HepG2 (cell line): ENCODE results near the gene SLC4A2. TPM values are rescaled to one million over a fixed set of nuclear protein-coding genes. Genes with fewer than 3 reads are reported as not detected.

Experiments used
- ATAC-seq: fragments of 200-7000 bp; cut with Tn5 transposase; 3 replicates; pipeline ENCODE4 v1.9.1; 2020; ENCODE audit warnings: mild to moderate bottlenecking, moderate library complexity
- BruUV-seq: library from RNA; stranded (reverse); fragments of 400-500 nt; replicated peaks from 2 replicates; lab custom pipeline; 2021; lab: Mats Ljungman, UMichigan
- CTCF ChIA-PET: fragments of 300-600 bp; formaldehyde crosslinking; extraction: SDS; loops from one replicate; lab custom pipeline; 2021; ENCODE audit warnings: low total read pairs, inconsistent platforms, low intra/inter-chr PET ratio; lab: Yijun Ruan, JAX
- POLR2A ChIA-PET: fragments of 350-600 bp; sonication (Branson Sonifier 250); formaldehyde crosslinking; loops from one replicate; lab custom pipeline; 2020; ENCODE audit warnings: antibody characterized with exemption, inconsistent platforms; lab: Yijun Ruan, JAX
- DNase-seq: peaks from one replicate; pipeline ENCODE4 v3.0.0-alpha.2; 2015; ENCODE audit warnings: low spot score
- FAIRE-seq: peaks from 3 replicates; lab custom pipeline; 2011; peaks lifted over from hg19 to GRCh38; lab: Jason Lieb, UNC
- H2AFZ ChIP-seq: one replicate; pipeline ENCODE4 v1.6.1; 2011; ENCODE audit warnings: low read length, inconsistent platforms
- H3K27ac ChIP-seq: fragments of 300-600 bp; 3 replicates; pipeline ENCODE4 v1.8.0; 2011; ENCODE audit warnings: mixed run types, mild to moderate bottlenecking, mixed read lengths, low read length, inconsistent platforms; ENCODE audit not compliant: insufficient read depth; ENCODE audit errors: extremely low read length
- H3K27me3 ChIP-seq, 2 experiments: fragments of 200-600 bp in 1 of 2; 2 replicates in 1 of 2; 3 replicates in 1 of 2; pipeline versions ENCODE4 v1.6.0 to v1.8.0; 2011; ENCODE audit warnings: low read length in 2 of 2, mild to moderate bottlenecking in 2 of 2, moderate library complexity in 2 of 2, inconsistent platforms in 1 of 2; ENCODE audit not compliant: insufficient read depth in 2 of 2, control insufficient read depth in 1 of 2
- H3K36me3 ChIP-seq, 2 experiments: fragments of 200-600 bp in 1 of 2; replicated peaks in 1 of 2; 2 replicates in 1 of 2; 3 replicates in 1 of 2; pipeline versions ENCODE4 v1.5.1 to v1.8.0; 2011; ENCODE audit warnings: low read length in 2 of 2, inconsistent platforms in 1 of 2; ENCODE audit not compliant: insufficient read depth in 2 of 2, control insufficient read depth in 1 of 2
- H3K4me1 ChIP-seq: 2 replicates; pipeline ENCODE4 v1.5.1; 2012; ENCODE audit warnings: low read length, inconsistent platforms; ENCODE audit not compliant: insufficient read depth
- H3K4me2 ChIP-seq: 2 replicates; pipeline ENCODE4 v1.6.0; 2011; ENCODE audit warnings: low read depth, low read length, inconsistent platforms
- H3K4me3 ChIP-seq, 3 experiments: fragments of 200-600 bp in 1 of 3; sonication (generic), shearing (Covaris generic) in 1 of 3; replicated peaks in 1 of 3; 2 replicates each; pipeline ENCODE4 v1.5.1; 2011 to 2016; ENCODE audit warnings: low read length in 3 of 3, inconsistent platforms in 2 of 3, low read depth in 2 of 3, mild to moderate bottlenecking in 2 of 3, control low read depth in 1 of 3, mixed read lengths in 1 of 3; ENCODE audit not compliant: insufficient read depth in 1 of 3
- H3K79me2 ChIP-seq: one replicate; pipeline ENCODE4 v1.6.1; 2011; ENCODE audit warnings: low read length, inconsistent platforms; ENCODE audit not compliant: insufficient read depth
- H3K9ac ChIP-seq: 2 replicates; pipeline ENCODE4 v1.6.0; 2011; ENCODE audit warnings: mild to moderate bottlenecking, low read depth, low read length, inconsistent platforms; ENCODE audit not compliant: insufficient read depth
- H3K9me3 ChIP-seq: 2 replicates; pipeline ENCODE4 v1.5.1; 2012; ENCODE audit warnings: mild to moderate bottlenecking, low read length
- H4K20me1 ChIP-seq: 2 replicates; pipeline ENCODE4 v1.6.0; 2011; ENCODE audit warnings: inconsistent platforms, mild to moderate bottlenecking, low read length, moderate library complexity; ENCODE audit not compliant: insufficient read depth
- CREB3 ChIP-seq: sonication (generic); formaldehyde crosslinking; IDR thresholded peaks from 2 replicates; pipeline ENCODE4 v1.5.0; 2020; ENCODE audit warnings: missing genetic modification reagents
- FOXM1 ChIP-seq: sonication (generic); formaldehyde crosslinking; IDR thresholded peaks from 2 replicates; pipeline ENCODE4 v1.5.0; 2020; ENCODE audit warnings: missing genetic modification reagents
- HNF1B ChIP-seq: sonication (generic); formaldehyde crosslinking; IDR thresholded peaks from 2 replicates; pipeline ENCODE4 v1.5.1; 2020; ENCODE audit warnings: mild to moderate bottlenecking, moderate library complexity, missing genetic modification reagents
- HOXD1 ChIP-seq: sonication (generic); formaldehyde crosslinking; IDR thresholded peaks from 2 replicates; pipeline ENCODE4 v1.5.0; 2020; ENCODE audit warnings: missing genetic modification reagents
- NFATC3 ChIP-seq: sonication (generic); formaldehyde crosslinking; IDR thresholded peaks from 2 replicates; pipeline ENCODE4 v1.5.1; 2020; ENCODE audit warnings: mild to moderate bottlenecking, missing genetic modification reagents
- NFE2L1 ChIP-seq: sonication (generic); formaldehyde crosslinking; IDR thresholded peaks from 2 replicates; pipeline ENCODE4 v1.4.0; 2020; ENCODE audit warnings: missing genetic modification reagents, mild to moderate bottlenecking, borderline replicate concordance
- NR2F2 ChIP-seq: IDR thresholded peaks from 2 replicates; pipeline ENCODE4 v1.6.1; 2012; ENCODE audit warnings: low read depth, inconsistent platforms, borderline replicate concordance
- THAP7 ChIP-seq: sonication (generic); formaldehyde crosslinking; IDR thresholded peaks from 2 replicates; pipeline ENCODE4 v1.8.1; 2023; ENCODE audit warnings: mild to moderate bottlenecking, missing genetic modification reagents
- ZNF678 ChIP-seq: sonication (generic); formaldehyde crosslinking; IDR thresholded peaks from 2 replicates; pipeline ENCODE4 v1.4.0; 2020; ENCODE audit warnings: mild to moderate bottlenecking, missing genetic modification reagents
- ZNF687 ChIP-seq: sonication (generic); formaldehyde crosslinking; IDR thresholded peaks from 2 replicates; pipeline ENCODE4 v1.5.1; 2020; ENCODE audit warnings: mild to moderate bottlenecking, missing genetic modification reagents, moderate library complexity
- ZSCAN5A ChIP-seq: sonication (generic); formaldehyde crosslinking; IDR thresholded peaks from 2 replicates; pipeline ENCODE4 v1.8.0; 2022; ENCODE audit warnings: mild to moderate bottlenecking, missing genetic modification reagents, borderline replicate concordance
- WGBS: methylation state at CpG from one replicate; pipeline ENCODE4 v1.1.6; 2017; ENCODE audit warnings: low lambda C conversion rate; 5-methylcytosine and 5-hydroxymethylcytosine counted together
- in situ Hi-C: cut with HindIII; loops from 2 replicates; pipeline ENCODE4 v1.10.0; 2017; ENCODE audit warnings: low pct_unique_long_range_greater_than_20kb; ENCODE audit not compliant: extremely low pct_ligation_motif_present
- intact Hi-C: fragments of 100-400 bp; cut with micrococcal nuclease; formaldehyde crosslinking; loops from one replicate; pipeline ENCODE4 v1.10.0; 2022; ENCODE audit not compliant: unreplicated experiment
- polyA plus RNA-seq, 8 experiments: library from polyadenylated mRNA; depleted of rRNA in 3 of 8; stranded (reverse) in 7 of 8; unstranded in 1 of 8; fragments of >200 nt; fragmentation: Illumina TruSeq in 4 of 8; extraction: Trizol in 4 of 8; gene quantifications; 2 replicates each; pipeline versions ENCODE4 v1.2.1 to v1.2.3, GENCODE V29; 2011 to 2016; ENCODE audit warnings: low read depth in 4 of 8, missing spikeins in 1 of 8, mixed read lengths in 1 of 8; ENCODE audit not compliant: insufficient read depth in 1 of 8
- total RNA-seq, 5 experiments: library from RNA; depleted of rRNA; stranded (reverse); fragments of >200 nt; fragmentation: Illumina TruSeq; extraction: Trizol; gene quantifications; 2 replicates each; pipeline ENCODE4 v1.2.3, GENCODE V29; 2016; ENCODE audit warnings: low read depth in 1 of 5

SLC4A2 gene
- total and polyA plus RNA-seq, 2 of the 13 experiments (the other 11 are each of a cell fraction or from before 2014, with no cell fraction given), result 51.9 to 73.4 TPM

GRCh38 chr7:151081170-151082101 lies 22.0 kb downstream of the SLC4A2 start:
- Histone ChIP-seq H3K27me3 (no peaks in the 10 kb centered on the region; a peak in 1 of 5 replicates), H3K9me3 (no peaks in the 10 kb centered on the region), H3K79me2 (peaks cover 33% of the 10 kb centered on the region), H3K4me1 (peaks cover 48% of the 10 kb centered on the region), H3K9ac (peak overlapping the region; percentile 100), H3K4me2 (peak overlapping the region; percentile 97), H3K36me3 (0 out of 5 replicates have a peak, but pooled peaks cover 0 to 1% of the 10 kb centered on the region in 2 experiments), H3K27ac (peak overlapping the region; percentile 85), H3K4me3 (peak overlapping the region; percentile 85 to 96 (median 88)), H4K20me1 (no peaks in the 10 kb centered on the region), H2AFZ (no peak overlapping the region)
- WGBS, result 4% methylated on average over 10 of the region's 64 CpGs
- in situ Hi-C loops, result no loop called here
- ATAC-seq (peak; percentile 25), DNase-seq (no peak), FAIRE-seq (no peak)
- BruUV-seq, result no TSS peak
- ChIA-PET POLR2A (interaction anchor here (1.0 to 3.8 kb wide), 10 partner anchors 7 to 151 kb away, joined by 3 to 144 read pairs (median 6); partner anchors contain the start of genes ABCB8, ABCF2, CHPF2 and SLC4A2), CTCF (no interaction called here)
- intact Hi-C loops, result loop anchor here (10.0 kb wide), 1 partner anchor 163 kb away; the partner anchor contains the start of gene SMARCD3
- no peak for TF ChIP-seq NR2F2
- TF ChIP-seq CREB3 (CRISPR knock-in tag), result no peak
- TF ChIP-seq HOXD1, result no peak
- TF ChIP-seq THAP7 (CRISPR knock-in tag), result no peak
- TF ChIP-seq ZNF687 (CRISPR knock-in tag), result no peak
- TF ChIP-seq FOXM1 (CRISPR knock-in tag), result no peak
- TF ChIP-seq NFE2L1 (CRISPR knock-in tag), result no peak
- no peak for TF ChIP-seq HNF1B (CRISPR knock-in tag)
- no peak for TF ChIP-seq ZSCAN5A (CRISPR knock-in tag)
- no peak for TF ChIP-seq ZNF678 (CRISPR knock-in tag)
- no peak for TF ChIP-seq NFATC3 (CRISPR knock-in tag)
